Type B pancreatic cell (in vitro differentiated cells): Measurements from ENCODE around the gene FAM219B. TPM values are rescaled to one million over a fixed set of nuclear protein-coding genes. Genes with fewer than 3 reads are reported as not detected.
"Not testable (repeated sequence)": the region's sequence is repeated elsewhere in the genome, so short reads cannot be mapped to it uniquely, and the experiment has no call there.

Source experiments
- DNase-seq: peaks from one replicate; pipeline ENCODE4 v3.0.0; 2021; ENCODE audit warnings: mixed read lengths; ENCODE audit not compliant: unreplicated experiment; ENCODE audit errors: extremely low spot score
- H3K27ac Mint-ChIP-seq: 2 replicates; pipeline ENCODE4 v1.8.0; 2021; ENCODE audit warnings: mild to moderate bottlenecking, mixed read lengths
- H3K27me3 Mint-ChIP-seq: 2 replicates; pipeline ENCODE4 v1.8.0; 2021; ENCODE audit warnings: mixed read lengths
- H3K36me3 Mint-ChIP-seq: 2 replicates; pipeline ENCODE4 v1.8.0; 2021; ENCODE audit warnings: mixed read lengths
- H3K4me1 Mint-ChIP-seq: one replicate; pipeline ENCODE4 v1.8.0; 2021; ENCODE audit warnings: mixed read lengths; ENCODE audit not compliant: unreplicated experiment
- H3K4me3 Mint-ChIP-seq: 2 replicates; pipeline ENCODE4 v1.8.0; 2021; ENCODE audit warnings: mild to moderate bottlenecking, mixed read lengths
- H3K9me3 Mint-ChIP-seq: 2 replicates; pipeline ENCODE4 v1.8.0; 2021; ENCODE audit warnings: mixed read lengths
- CTCF ChIP-seq: fragments of 200-600 bp; sonication (generic); conservative IDR thresholded peaks from 2 replicates; pipeline ENCODE4 v1.5.0; 2021; ENCODE audit warnings: antibody characterized with exemption, mild to moderate bottlenecking
- total RNA-seq: library from RNA; stranded (reverse); gene quantifications from 2 replicates; pipeline ENCODE4 v1.2.1, GENCODE V29; 2021; ENCODE audit warnings: low replicate concordance

The FAM219B gene
- total RNA-seq, 1 donor from 2014 or later = 117 TPM

DNA sequence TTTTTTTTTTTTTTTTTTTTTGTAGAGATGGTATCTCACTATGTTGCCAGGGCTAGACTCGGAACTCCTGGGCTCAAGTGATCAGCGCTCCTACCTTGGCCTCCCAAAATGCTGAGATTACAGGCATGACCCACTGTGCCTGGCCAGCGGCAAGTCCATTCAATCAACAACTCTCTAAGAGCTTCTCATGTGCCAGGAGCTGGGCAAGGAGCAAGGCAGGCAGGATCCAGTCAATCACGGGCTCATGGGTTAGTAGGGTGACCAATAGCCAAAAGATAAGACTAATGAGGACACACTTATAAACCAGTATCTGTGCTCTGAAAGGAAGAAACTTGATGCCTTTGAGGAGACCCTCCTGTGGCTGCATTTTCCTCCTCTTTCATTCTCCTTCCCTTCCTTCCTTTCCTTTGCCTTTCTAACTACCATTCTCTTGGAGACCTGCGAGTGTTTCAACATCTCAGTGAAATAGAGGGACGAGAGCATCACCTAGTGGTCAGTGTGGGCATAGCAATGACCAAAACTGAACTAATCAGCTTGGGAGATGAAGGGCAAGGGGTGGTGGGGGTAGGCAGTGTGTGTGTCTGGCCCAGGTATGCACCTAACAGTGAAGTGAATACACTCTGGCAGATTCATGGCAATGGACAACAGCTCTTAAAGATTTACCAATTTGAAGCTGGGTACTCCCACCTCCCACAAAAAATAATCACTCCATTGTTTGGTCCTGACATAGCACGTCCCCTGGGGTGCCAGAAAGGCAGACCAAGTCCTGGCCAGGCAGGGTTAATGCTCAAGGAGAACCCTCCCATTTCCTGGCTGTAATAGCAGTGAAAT lies 43.6 kb upstream of the FAM219B start:
- peak overlapping the region; percentile 2 for H3K4me3 Mint-ChIP-seq
- peak overlapping the region; percentile 23 for H3K27ac Mint-ChIP-seq
- TF ChIP-seq CTCF = peak; percentile 96
- peaks cover 9% of the 10 kb centered on the region for H3K27me3 Mint-ChIP-seq
- H3K36me3 Mint-ChIP-seq = no peaks in the 10 kb centered on the region
- H3K4me1 Mint-ChIP-seq = peaks cover 12% of the 10 kb centered on the region
- DNase-seq = peak; percentile 82
- no peaks in the 10 kb centered on the region for H3K9me3 Mint-ChIP-seq

GRCh38 chr15:74937590-74938371 lies 31.1 kb upstream of the FAM219B start, which contains the start of gene COX5A:
Gene COX5A, minus strand, starts transcription at chr15:74938073. Its CDS starts 59 bp downstream, at chr15:74938014.
- Mint-ChIP-seq H3K9me3 (no peaks in the 10 kb centered on the region), H3K36me3 (peaks cover 7% of the 10 kb centered on the region), H3K4me1 (peaks cover 6% of the 10 kb centered on the region), H3K4me3 (peak within 1 kb of the TSS; percentile 97), H3K27me3 (no peaks in the 10 kb centered on the region), H3K27ac (peak within 1 kb of the TSS; percentile 90)
- TF ChIP-seq CTCF = peak; percentile 33
- DNase-seq = peak; percentile 93

DNA sequence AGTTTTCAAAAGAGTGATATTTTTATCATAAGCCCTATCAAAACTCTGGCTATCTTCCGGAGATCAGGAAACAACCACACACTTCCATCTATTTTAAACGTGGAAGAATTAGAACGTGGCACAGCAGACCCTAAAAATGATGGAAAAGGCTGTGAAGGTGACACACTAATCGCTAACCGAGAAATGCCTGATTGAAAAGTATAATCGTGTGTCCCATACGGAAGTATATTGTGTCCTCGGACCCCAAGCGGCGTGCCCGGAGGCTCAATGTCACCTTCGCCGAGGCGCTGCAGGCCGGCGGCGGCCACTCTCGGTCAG lies 30.6 kb upstream of the FAM219B start:
- no peak for TF ChIP-seq CTCF
- Mint-ChIP-seq H3K36me3 (peaks cover 7% of the 10 kb centered on the region), H3K4me1 (peaks cover 10% of the 10 kb centered on the region), H3K27ac (peak overlapping the region; percentile 90), H3K9me3 (no peaks in the 10 kb centered on the region), H3K4me3 (peak overlapping the region; percentile 97), H3K27me3 (no peaks in the 10 kb centered on the region)
- DNase-seq = no peak

DNA sequence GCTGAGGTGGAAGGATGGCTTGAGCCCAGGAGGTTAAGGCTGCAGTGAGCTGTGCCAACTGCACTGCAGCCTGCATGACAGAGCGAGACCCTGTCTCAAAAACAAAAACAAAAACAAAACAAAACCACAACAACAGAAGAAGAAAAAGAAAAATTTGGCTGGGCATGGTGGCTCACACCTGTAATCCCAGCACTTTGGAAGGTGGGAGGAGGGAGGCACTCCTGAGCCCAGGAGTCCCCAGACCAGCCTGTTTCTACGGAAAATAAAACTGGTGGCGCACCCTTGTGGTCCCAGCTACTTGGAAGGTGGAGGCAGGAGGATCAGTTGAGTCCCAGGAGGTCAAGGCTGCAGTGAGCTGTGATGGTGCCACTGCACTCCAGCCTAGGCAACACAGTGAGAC lies 28.5 kb upstream of the FAM219B start:
- not testable (repeated sequence) for H3K36me3 Mint-ChIP-seq, H3K9me3 Mint-ChIP-seq, H3K27me3 Mint-ChIP-seq, DNase-seq
- Mint-ChIP-seq H3K27ac (peak overlapping the region; percentile 74), H3K4me3 (peak overlapping the region; percentile 81), H3K4me1 (peaks cover 10% of the 10 kb centered on the region)

DNA sequence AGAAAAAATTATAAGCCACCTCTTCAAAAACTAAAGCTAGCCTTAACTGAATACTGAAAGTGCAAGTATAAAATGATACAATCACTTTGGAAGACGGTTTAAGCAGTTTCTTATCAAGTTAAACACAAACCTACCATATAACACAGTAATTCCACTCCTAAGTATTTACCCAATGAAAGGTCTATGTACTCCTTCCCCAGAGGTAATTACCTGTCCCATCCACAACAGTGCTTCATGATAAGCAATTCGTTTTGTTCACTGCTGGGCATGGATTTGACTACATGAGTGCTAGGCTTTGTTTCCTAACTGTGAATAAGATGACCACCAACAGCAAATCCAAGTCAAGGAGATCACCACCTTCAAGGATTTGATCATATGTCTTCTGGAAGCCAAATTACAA lies 26.9 kb upstream of the FAM219B start:
- Mint-ChIP-seq H3K27ac (peak overlapping the region; percentile 52), H3K36me3 (peaks cover 13% of the 10 kb centered on the region), H3K4me3 (peak overlapping the region; percentile 61), H3K27me3 (no peaks in the 10 kb centered on the region), H3K4me1 (peaks cover 10% of the 10 kb centered on the region), H3K9me3 (no peaks in the 10 kb centered on the region)
- no peak for TF ChIP-seq CTCF
- DNase-seq = no peak

DNA sequence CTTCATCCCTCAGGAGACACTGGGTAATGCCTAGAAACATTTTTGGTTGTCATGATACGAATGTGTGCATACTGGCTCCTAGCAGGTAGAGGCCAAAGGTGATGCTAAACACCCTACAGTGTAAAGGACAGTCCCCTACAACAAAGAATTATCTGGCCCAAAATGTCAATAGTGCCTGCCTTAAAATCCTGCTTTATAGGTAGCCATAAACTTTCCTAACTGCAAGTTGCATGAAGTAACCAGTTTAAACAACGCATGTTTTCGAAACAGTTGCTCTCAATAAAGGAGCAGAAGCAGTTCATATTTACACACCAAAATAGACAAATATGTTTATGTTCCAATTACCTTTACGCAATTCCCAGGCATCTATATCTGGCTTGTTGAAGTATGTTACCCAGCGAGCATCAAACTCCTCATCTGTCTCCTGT lies 22.1 kb upstream of the FAM219B start:
- Mint-ChIP-seq H3K27ac (no peak overlapping the region), H3K27me3 (no peaks in the 10 kb centered on the region), H3K4me3 (no peak overlapping the region), H3K36me3 (peaks cover 10% of the 10 kb centered on the region), H3K9me3 (no peaks in the 10 kb centered on the region), H3K4me1 (peaks cover 9% of the 10 kb centered on the region)
- TF ChIP-seq CTCF = no peak
- DNase-seq = no peak
